Stimulated activated memory B cell treated with anti-CD40 and anti-IgM and Interleukin-4, amounts not matched to agents 10 μg/mL and 1 μg/mL and 100 μg/mL, for 72 hours (primary cell): ENCODE results near the gene ERVV-1.
"Not testable (repeated sequence)": the region's sequence is repeated elsewhere in the genome, so short reads cannot be mapped to it uniquely, and the experiment has no call there.

Source experiments
- ATAC-seq: fragments of 150-1000 bp; cut with Tn5 transposase; 2 replicates; pipeline ENCODE4 v1.10.0; 2021
- H3K27ac Mint-ChIP-seq: one replicate; pipeline ENCODE4 v1.8.0; 2022; ENCODE audit warnings: mild to moderate bottlenecking, mixed read lengths
- H3K27me3 Mint-ChIP-seq: one replicate; pipeline ENCODE4 v1.8.0; 2022; ENCODE audit warnings: mixed read lengths
- H3K36me3 Mint-ChIP-seq: one replicate; pipeline ENCODE4 v1.8.0; 2022; ENCODE audit warnings: mixed read lengths
- H3K4me1 Mint-ChIP-seq: one replicate; pipeline ENCODE4 v1.8.0; 2022; ENCODE audit warnings: mixed read lengths
- H3K4me3 Mint-ChIP-seq: one replicate; pipeline ENCODE4 v1.8.0; 2022; ENCODE audit warnings: mild to moderate bottlenecking, moderate library complexity, mixed read lengths
- H3K9me3 Mint-ChIP-seq: one replicate; pipeline ENCODE4 v1.8.0; 2022; ENCODE audit warnings: mixed read lengths

The ERVV-1 gene

GRCh38 chr19:53013621-53014020 is at the start of gene ERVV-1:
TSS of gene ERVV-1 (plus strand) at chr19:53013921. CDS start at chr19:53014091, 170 bp downstream.
- H3K9me3 Mint-ChIP-seq, result no peaks in the 10 kb centered on the region
- H3K4me3 Mint-ChIP-seq, result no peak within 1 kb of the TSS
- no peaks in the 10 kb centered on the region for H3K36me3 Mint-ChIP-seq
- no peak within 1 kb of the TSS for H3K27ac Mint-ChIP-seq
- H3K27me3 Mint-ChIP-seq, result no peaks in the 10 kb centered on the region
- no peaks in the 10 kb centered on the region for H3K4me1 Mint-ChIP-seq
- no peak for ATAC-seq

GRCh38 chr19:52967772-52968171 is 45.9 kb upstream of the ERVV-1 start:
- Mint-ChIP-seq H3K4me3 (no peak overlapping the region), H3K27ac (no peak overlapping the region), H3K4me1 (peaks cover 10% of the 10 kb centered on the region), H3K36me3 (peaks cover 9% of the 10 kb centered on the region), H3K27me3 (peaks cover 20% of the 10 kb centered on the region), H3K9me3 (peaks cover 13% of the 10 kb centered on the region)
- no peak for ATAC-seq

GRCh38 chr19:52981329-52981728 is 32.4 kb upstream of the ERVV-1 start:
- Mint-ChIP-seq H3K36me3 (peaks cover 5% of the 10 kb centered on the region), H3K27ac (no peak overlapping the region), H3K27me3 (peaks cover 27% of the 10 kb centered on the region), H3K9me3 (peaks cover 10% of the 10 kb centered on the region), H3K4me1 (no peaks in the 10 kb centered on the region), H3K4me3 (no peak overlapping the region)
- ATAC-seq, result no peak

- not testable (repeated sequence) for H3K4me3 Mint-ChIP-seq, ATAC-seq, H3K4me1 Mint-ChIP-seq, H3K36me3 Mint-ChIP-seq, H3K27ac Mint-ChIP-seq
- H3K9me3 Mint-ChIP-seq, result peaks cover 16% of the 10 kb centered on the region
- H3K27me3 Mint-ChIP-seq, result peaks cover 27% of the 10 kb centered on the region
These were observed 30.6 kb upstream of the ERVV-1 start for GRCh38 chr19:52983167-52983566.

GRCh38 chr19:52987221-52987620 is 26.5 kb upstream of the ERVV-1 start:
- no peak overlapping the region for H3K4me3 Mint-ChIP-seq
- H3K27me3 Mint-ChIP-seq, result peaks cover 8% of the 10 kb centered on the region
- no peak for ATAC-seq
- H3K36me3 Mint-ChIP-seq, result peaks cover 10% of the 10 kb centered on the region
- no peak overlapping the region for H3K27ac Mint-ChIP-seq
- H3K9me3 Mint-ChIP-seq, result peaks cover 21% of the 10 kb centered on the region
- H3K4me1 Mint-ChIP-seq, result no peaks in the 10 kb centered on the region

- Mint-ChIP-seq H3K27me3 (peaks cover 15% of the 10 kb centered on the region), H3K27ac (no peak overlapping the region), H3K9me3 (peaks cover 24% of the 10 kb centered on the region)
These were observed 25.2 kb upstream of the ERVV-1 start for GRCh38 chr19:52988506-52988905.

GRCh38 chr19:52990759-52991418 is 22.8 kb upstream of the ERVV-1 start:
- no peak for ATAC-seq
- H3K27me3 Mint-ChIP-seq, result peaks cover 24% of the 10 kb centered on the region
- no peak overlapping the region for H3K27ac Mint-ChIP-seq
- peaks cover 12% of the 10 kb centered on the region for H3K36me3 Mint-ChIP-seq
- H3K9me3 Mint-ChIP-seq, result peaks cover 19% of the 10 kb centered on the region
- H3K4me1 Mint-ChIP-seq, result no peaks in the 10 kb centered on the region
- no peak overlapping the region for H3K4me3 Mint-ChIP-seq

More at GRCh38 chr19:52988506-52988905, 25.2 kb upstream of the ERVV-1 start:
- Mint-ChIP-seq H3K4me3 (no peak overlapping the region), H3K36me3 (peaks cover 15% of the 10 kb centered on the region), H3K4me1 (no peaks in the 10 kb centered on the region)
- ATAC-seq, result no peak

- H3K27me3 Mint-ChIP-seq, result peaks cover 24% of the 10 kb centered on the region
- no peak for ATAC-seq
- no peaks in the 10 kb centered on the region for H3K4me1 Mint-ChIP-seq
- no peak overlapping the region for H3K27ac Mint-ChIP-seq
- H3K4me3 Mint-ChIP-seq, result no peak overlapping the region
- peaks cover 10% of the 10 kb centered on the region for H3K36me3 Mint-ChIP-seq
- H3K9me3 Mint-ChIP-seq, result peaks cover 17% of the 10 kb centered on the region
These were observed 22.2 kb upstream of the ERVV-1 start for GRCh38 chr19:52991484-52991883.

GRCh38 chr19:52992109-52993004 is 21.4 kb upstream of the ERVV-1 start:
- peak; percentile 27 for ATAC-seq
- Mint-ChIP-seq H3K36me3 (peaks cover 10% of the 10 kb centered on the region), H3K4me3 (peak overlapping the region; percentile 65), H3K27me3 (peaks cover 24% of the 10 kb centered on the region), H3K27ac (no peak overlapping the region), H3K9me3 (peaks cover 11% of the 10 kb centered on the region), H3K4me1 (no peaks in the 10 kb centered on the region)

- no peaks in the 10 kb centered on the region for H3K4me1 Mint-ChIP-seq
- peaks cover 24% of the 10 kb centered on the region for H3K27me3 Mint-ChIP-seq
- peak overlapping the region; percentile 65 for H3K4me3 Mint-ChIP-seq
- peak; percentile 63 for ATAC-seq
- H3K36me3 Mint-ChIP-seq, result peaks cover 10% of the 10 kb centered on the region
- no peak overlapping the region for H3K27ac Mint-ChIP-seq
- H3K9me3 Mint-ChIP-seq, result peaks cover 11% of the 10 kb centered on the region
These were observed 20.2 kb upstream of the ERVV-1 start for GRCh38 chr19:52993342-52994178.

GRCh38 chr19:52995711-52996110 is 18.0 kb upstream of the ERVV-1 start:
- Mint-ChIP-seq H3K27me3 (peaks cover 24% of the 10 kb centered on the region), H3K36me3 (peaks cover 10% of the 10 kb centered on the region), H3K9me3 (peaks cover 11% of the 10 kb centered on the region), H3K4me1 (no peaks in the 10 kb centered on the region), H3K27ac (no peak overlapping the region), H3K4me3 (no peak overlapping the region)
- no peak for ATAC-seq

GRCh38 chr19:52997975-52998374 is 15.7 kb upstream of the ERVV-1 start:
- no peaks in the 10 kb centered on the region for H3K4me1 Mint-ChIP-seq
- no peak for ATAC-seq
- no peak overlapping the region for H3K27ac Mint-ChIP-seq
- H3K27me3 Mint-ChIP-seq, result peaks cover 9% of the 10 kb centered on the region
- no peaks in the 10 kb centered on the region for H3K36me3 Mint-ChIP-seq
- H3K9me3 Mint-ChIP-seq, result peaks cover 3% of the 10 kb centered on the region
- no peak overlapping the region for H3K4me3 Mint-ChIP-seq

GRCh38 chr19:53002479-53002878 is 11.2 kb upstream of the ERVV-1 start:
- no peak for ATAC-seq
- Mint-ChIP-seq H3K36me3 (no peaks in the 10 kb centered on the region), H3K27ac (no peak overlapping the region), H3K9me3 (peaks cover 3% of the 10 kb centered on the region), H3K4me3 (no peak overlapping the region), H3K27me3 (no peaks in the 10 kb centered on the region), H3K4me1 (peaks cover 2% of the 10 kb centered on the region)

GRCh38 chr19:53004242-53004641 is 9.5 kb upstream of the ERVV-1 start:
- Mint-ChIP-seq H3K4me1 (peaks cover 12% of the 10 kb centered on the region), H3K27me3 (no peaks in the 10 kb centered on the region), H3K27ac (no peak overlapping the region), H3K9me3 (peaks cover 3% of the 10 kb centered on the region), H3K4me3 (no peak overlapping the region), H3K36me3 (no peaks in the 10 kb centered on the region)
- no peak for ATAC-seq

- peak; percentile 74 for ATAC-seq
- Mint-ChIP-seq H3K27me3 (no peaks in the 10 kb centered on the region), H3K9me3 (peaks cover 3% of the 10 kb centered on the region), H3K36me3 (no peaks in the 10 kb centered on the region), H3K4me1 (peaks cover 12% of the 10 kb centered on the region), H3K27ac (peak overlapping the region; percentile 63), H3K4me3 (peak overlapping the region; percentile 64)
These were observed 6.5 kb upstream of the ERVV-1 start for GRCh38 chr19:53007200-53007599.
